SK-N-SH treated with all-trans-retinoic acid at 6 μM for 48 hours (cell line): ENCODE data around the gene CORT.
A peak's percentile ranks its signal among the peaks of the same experiment; 100 is the strongest.
"Not testable (repeated sequence)": the region's sequence is repeated elsewhere in the genome, so short reads cannot be mapped to it uniquely, and the experiment has no call there.

ENCODE experiments used
- ATAC-seq: fragments of 200-7000 bp; cut with Tn5 transposase; 3 replicates; pipeline ENCODE4 v1.9.1; 2020; ENCODE audit warnings: mild to moderate bottlenecking, moderate library complexity
- ARNTL ChIP-seq: fragments of 450-650 bp; formaldehyde crosslinking; IDR thresholded peaks from 2 replicates; pipeline ENCODE4 v1.5.0; 2020; ENCODE audit warnings: low read depth, mild to moderate bottlenecking, moderate library complexity, borderline replicate concordance
- CSDC2 ChIP-seq: fragments of 250-450 bp; sonication (Bioruptor Pico); IDR thresholded peaks from 2 replicates; pipeline ENCODE4 v1.5.0; 2020; ENCODE audit warnings: mild to moderate bottlenecking, moderate library complexity
- ESRRG ChIP-seq: fragments of 250-450 bp; sonication (Bioruptor Pico); IDR thresholded peaks from 2 replicates; pipeline ENCODE4 v1.6.1; 2021; ENCODE audit warnings: mild to moderate bottlenecking
- GLIS3 ChIP-seq: fragments of 250-450 bp; sonication (Bioruptor Pico); IDR thresholded peaks from 2 replicates; pipeline ENCODE4 v1.5.0; 2020; ENCODE audit warnings: mild to moderate bottlenecking, moderate library complexity
- ISL1 ChIP-seq: fragments of 250-450 bp; sonication (Bioruptor Pico); IDR thresholded peaks from 2 replicates; pipeline ENCODE4 v2.1.2; 2022; ENCODE audit warnings: mild to moderate bottlenecking, moderate library complexity
- OSR1 ChIP-seq: fragments of 250-450 bp; sonication (Bioruptor Pico); IDR thresholded peaks from 2 replicates; pipeline ENCODE4 v1.8.0; 2022; ENCODE audit warnings: moderate library complexity, mild to moderate bottlenecking, inconsistent platforms
- PPARA ChIP-seq: fragments of 250-450 bp; sonication (Bioruptor Pico); IDR thresholded peaks from 2 replicates; pipeline ENCODE4 v1.5.0; 2020; ENCODE audit warnings: mild to moderate bottlenecking, borderline replicate concordance
- RARB ChIP-seq: fragments of 250-450 bp; sonication (Bioruptor Pico); IDR thresholded peaks from 2 replicates; pipeline ENCODE4 v1.8.0; 2021; ENCODE audit warnings: mild to moderate bottlenecking, moderate library complexity
- SNAI2 ChIP-seq: fragments of 250-450 bp; sonication (Bioruptor Pico); IDR thresholded peaks from 2 replicates; pipeline ENCODE4 v1.5.0; 2020; ENCODE audit warnings: mild to moderate bottlenecking, moderate library complexity
- TCF4 ChIP-seq: fragments of 250-450 bp; sonication (Bioruptor Pico); IDR thresholded peaks from 2 replicates; pipeline ENCODE4 v1.8.0; 2021; ENCODE audit warnings: mild to moderate bottlenecking, moderate library complexity, borderline replicate concordance
- ZC3H10 ChIP-seq: fragments of 250-450 bp; sonication (Bioruptor Pico); IDR thresholded peaks from 2 replicates; pipeline ENCODE4 v1.5.1; 2021; ENCODE audit warnings: mild to moderate bottlenecking, moderate library complexity
- ZFP3 ChIP-seq: fragments of 250-450 bp; sonication (Bioruptor Pico); IDR thresholded peaks from 2 replicates; pipeline ENCODE4 v1.5.0; 2020; ENCODE audit warnings: mild to moderate bottlenecking, moderate library complexity
- ZFP30 ChIP-seq: fragments of 450-650 bp; formaldehyde crosslinking; IDR thresholded peaks from 2 replicates; pipeline ENCODE4 v1.5.0; 2022; ENCODE audit warnings: mild to moderate bottlenecking, moderate library complexity
- ZNF565 ChIP-seq: fragments of 450-650 bp; formaldehyde crosslinking; conservative IDR thresholded peaks from 2 replicates; pipeline ENCODE4 v1.5.0; 2020; ENCODE audit warnings: low read depth, mild to moderate bottlenecking, moderate library complexity
- ZNF8 ChIP-seq: fragments of 450-650 bp; formaldehyde crosslinking; IDR thresholded peaks from 2 replicates; pipeline ENCODE4 v1.5.0; 2020; ENCODE audit warnings: mild to moderate bottlenecking, moderate library complexity
- TF ChIP-seq, protein P1 (sequence below): fragments of 250-450 bp; sonication (Bioruptor Pico); IDR thresholded peaks from 2 replicates; pipeline ENCODE4 v1.5.1; 2021; ENCODE audit warnings: mild to moderate bottlenecking, moderate library complexity
- TF ChIP-seq, protein P2 (sequence below): fragments of 250-450 bp; sonication (Bioruptor Pico); IDR thresholded peaks from 2 replicates; pipeline ENCODE4 v1.5.1; 2020; ENCODE audit warnings: low read depth, mild to moderate bottlenecking, moderate library complexity
- TF ChIP-seq, protein P3 (sequence below): fragments of 250-450 bp; sonication (Bioruptor Pico); IDR thresholded peaks from 2 replicates; pipeline ENCODE4 v1.8.0; 2021; ENCODE audit warnings: low read depth, mild to moderate bottlenecking, moderate library complexity, borderline replicate concordance
- TF ChIP-seq, protein P4 (sequence below): fragments of 250-450 bp; sonication (Bioruptor Pico); IDR thresholded peaks from 2 replicates; pipeline ENCODE4 v1.5.0; 2020; ENCODE audit warnings: mild to moderate bottlenecking, moderate library complexity
- TF ChIP-seq, protein P5 (sequence below): fragments of 250-450 bp; sonication (Bioruptor Pico); IDR thresholded peaks from 2 replicates; pipeline ENCODE4 v1.8.0; 2020; ENCODE audit warnings: mild to moderate bottlenecking, moderate library complexity, borderline replicate concordance

Gene CORT

DNA sequence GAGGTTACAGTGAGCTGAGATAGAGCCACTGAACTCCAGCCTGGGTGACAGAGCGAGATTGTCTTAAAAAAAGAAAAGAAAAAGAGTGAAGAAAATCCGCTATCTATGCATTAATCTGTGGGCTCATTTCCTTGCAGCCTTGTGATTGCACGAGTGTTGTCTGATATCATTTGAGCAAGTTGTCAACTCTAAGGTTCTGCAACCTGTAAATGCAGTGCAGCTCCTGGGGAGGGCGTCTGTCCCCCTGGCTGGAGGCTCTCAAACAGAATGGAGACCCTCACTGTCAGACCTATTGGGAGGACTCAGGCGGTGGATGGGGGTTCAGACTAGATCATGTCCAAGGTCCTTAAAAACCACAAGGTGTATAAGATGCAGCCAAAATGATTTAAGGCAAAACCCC, 6.2 kb downstream of the CORT start:
- TF ChIP-seq ZFP30 (CRISPR knock-in tag) (no peak), SNAI2 (CRISPR knock-in tag) (no peak), ZFP3 (no peak), ISL1 (CRISPR knock-in tag) (no peak), TCF4 (CRISPR knock-in tag) (no peak), CSDC2 (CRISPR knock-in tag) (no peak), OSR1 (no peak), ZC3H10 (CRISPR knock-in tag) (no peak), ESRRG (CRISPR knock-in tag) (no peak), ZNF565 (no peak)
- TF ChIP-seq, protein P1, sequence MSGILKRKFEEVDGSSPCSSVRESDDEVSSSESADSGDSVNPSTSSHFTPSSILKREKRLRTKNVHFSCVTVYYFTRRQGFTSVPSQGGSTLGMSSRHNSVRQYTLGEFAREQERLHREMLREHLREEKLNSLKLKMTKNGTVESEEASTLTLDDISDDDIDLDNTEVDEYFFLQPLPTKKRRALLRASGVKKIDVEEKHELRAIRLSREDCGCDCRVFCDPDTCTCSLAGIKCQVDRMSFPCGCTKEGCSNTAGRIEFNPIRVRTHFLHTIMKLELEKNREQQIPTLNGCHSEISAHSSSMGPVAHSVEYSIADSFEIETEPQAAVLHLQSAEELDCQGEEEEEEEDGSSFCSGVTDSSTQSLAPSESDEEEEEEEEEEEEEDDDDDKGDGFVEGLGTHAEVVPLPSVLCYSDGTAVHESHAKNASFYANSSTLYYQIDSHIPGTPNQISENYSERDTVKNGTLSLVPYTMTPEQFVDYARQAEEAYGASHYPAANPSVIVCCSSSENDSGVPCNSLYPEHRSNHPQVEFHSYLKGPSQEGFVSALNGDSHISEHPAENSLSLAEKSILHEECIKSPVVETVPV (CRISPR knock-in tag) = no peak
- TF ChIP-seq, protein P2, sequence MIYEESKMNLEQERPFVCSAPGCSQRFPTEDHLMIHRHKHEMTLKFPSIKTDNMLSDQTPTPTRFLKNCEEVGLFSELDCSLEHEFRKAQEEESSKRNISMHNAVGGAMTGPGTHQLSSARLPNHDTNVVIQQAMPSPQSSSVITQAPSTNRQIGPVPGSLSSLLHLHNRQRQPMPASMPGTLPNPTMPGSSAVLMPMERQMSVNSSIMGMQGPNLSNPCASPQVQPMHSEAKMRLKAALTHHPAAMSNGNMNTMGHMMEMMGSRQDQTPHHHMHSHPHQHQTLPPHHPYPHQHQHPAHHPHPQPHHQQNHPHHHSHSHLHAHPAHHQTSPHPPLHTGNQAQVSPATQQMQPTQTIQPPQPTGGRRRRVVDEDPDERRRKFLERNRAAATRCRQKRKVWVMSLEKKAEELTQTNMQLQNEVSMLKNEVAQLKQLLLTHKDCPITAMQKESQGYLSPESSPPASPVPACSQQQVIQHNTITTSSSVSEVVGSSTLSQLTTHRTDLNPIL = no peak
- TF ChIP-seq, protein P3, sequence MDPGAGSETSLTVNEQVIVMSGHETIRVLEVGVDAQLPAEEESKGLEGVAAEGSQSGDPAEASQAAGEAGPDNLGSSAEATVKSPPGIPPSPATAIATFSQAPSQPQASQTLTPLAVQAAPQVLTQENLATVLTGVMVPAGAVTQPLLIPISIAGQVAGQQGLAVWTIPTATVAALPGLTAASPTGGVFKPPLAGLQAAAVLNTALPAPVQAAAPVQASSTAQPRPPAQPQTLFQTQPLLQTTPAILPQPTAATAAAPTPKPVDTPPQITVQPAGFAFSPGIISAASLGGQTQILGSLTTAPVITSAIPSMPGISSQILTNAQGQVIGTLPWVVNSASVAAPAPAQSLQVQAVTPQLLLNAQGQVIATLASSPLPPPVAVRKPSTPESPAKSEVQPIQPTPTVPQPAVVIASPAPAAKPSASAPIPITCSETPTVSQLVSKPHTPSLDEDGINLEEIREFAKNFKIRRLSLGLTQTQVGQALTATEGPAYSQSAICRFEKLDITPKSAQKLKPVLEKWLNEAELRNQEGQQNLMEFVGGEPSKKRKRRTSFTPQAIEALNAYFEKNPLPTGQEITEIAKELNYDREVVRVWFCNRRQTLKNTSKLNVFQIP (CRISPR knock-in tag) = no peak
- TF ChIP-seq, protein P4, sequence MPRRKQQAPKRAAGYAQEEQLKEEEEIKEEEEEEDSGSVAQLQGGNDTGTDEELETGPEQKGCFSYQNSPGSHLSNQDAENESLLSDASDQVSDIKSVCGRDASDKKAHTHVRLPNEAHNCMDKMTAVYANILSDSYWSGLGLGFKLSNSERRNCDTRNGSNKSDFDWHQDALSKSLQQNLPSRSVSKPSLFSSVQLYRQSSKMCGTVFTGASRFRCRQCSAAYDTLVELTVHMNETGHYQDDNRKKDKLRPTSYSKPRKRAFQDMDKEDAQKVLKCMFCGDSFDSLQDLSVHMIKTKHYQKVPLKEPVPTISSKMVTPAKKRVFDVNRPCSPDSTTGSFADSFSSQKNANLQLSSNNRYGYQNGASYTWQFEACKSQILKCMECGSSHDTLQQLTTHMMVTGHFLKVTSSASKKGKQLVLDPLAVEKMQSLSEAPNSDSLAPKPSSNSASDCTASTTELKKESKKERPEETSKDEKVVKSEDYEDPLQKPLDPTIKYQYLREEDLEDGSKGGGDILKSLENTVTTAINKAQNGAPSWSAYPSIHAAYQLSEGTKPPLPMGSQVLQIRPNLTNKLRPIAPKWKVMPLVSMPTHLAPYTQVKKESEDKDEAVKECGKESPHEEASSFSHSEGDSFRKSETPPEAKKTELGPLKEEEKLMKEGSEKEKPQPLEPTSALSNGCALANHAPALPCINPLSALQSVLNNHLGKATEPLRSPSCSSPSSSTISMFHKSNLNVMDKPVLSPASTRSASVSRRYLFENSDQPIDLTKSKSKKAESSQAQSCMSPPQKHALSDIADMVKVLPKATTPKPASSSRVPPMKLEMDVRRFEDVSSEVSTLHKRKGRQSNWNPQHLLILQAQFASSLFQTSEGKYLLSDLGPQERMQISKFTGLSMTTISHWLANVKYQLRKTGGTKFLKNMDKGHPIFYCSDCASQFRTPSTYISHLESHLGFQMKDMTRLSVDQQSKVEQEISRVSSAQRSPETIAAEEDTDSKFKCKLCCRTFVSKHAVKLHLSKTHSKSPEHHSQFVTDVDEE (CRISPR knock-in tag) = no peak
- ATAC-seq = no peak

DNA sequence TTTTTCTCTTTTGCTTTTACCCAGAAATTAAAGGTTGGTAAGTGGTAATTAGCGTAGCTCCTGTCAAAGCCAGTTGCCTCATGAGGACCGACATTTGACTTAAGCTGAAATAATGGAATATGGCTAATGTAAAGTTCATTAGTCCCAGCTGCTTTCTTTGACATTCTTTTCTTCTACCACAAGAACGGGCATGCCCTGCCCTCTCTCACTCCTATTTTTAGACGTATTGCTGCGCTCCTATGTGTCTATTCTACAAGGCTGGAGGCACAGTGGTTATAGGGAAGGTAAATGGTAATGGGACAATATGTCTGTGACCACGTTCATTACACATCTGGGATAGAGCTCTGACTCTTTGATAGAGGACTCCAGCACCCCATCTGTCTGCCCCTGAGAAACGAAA, 6.8 kb downstream of the CORT start:
- peak; percentile 47 for ATAC-seq
- TF ChIP-seq ISL1 (CRISPR knock-in tag) (no peak), TCF4 (CRISPR knock-in tag) (no peak)
- TF ChIP-seq, protein P1 (CRISPR knock-in tag) = no peak

DNA sequence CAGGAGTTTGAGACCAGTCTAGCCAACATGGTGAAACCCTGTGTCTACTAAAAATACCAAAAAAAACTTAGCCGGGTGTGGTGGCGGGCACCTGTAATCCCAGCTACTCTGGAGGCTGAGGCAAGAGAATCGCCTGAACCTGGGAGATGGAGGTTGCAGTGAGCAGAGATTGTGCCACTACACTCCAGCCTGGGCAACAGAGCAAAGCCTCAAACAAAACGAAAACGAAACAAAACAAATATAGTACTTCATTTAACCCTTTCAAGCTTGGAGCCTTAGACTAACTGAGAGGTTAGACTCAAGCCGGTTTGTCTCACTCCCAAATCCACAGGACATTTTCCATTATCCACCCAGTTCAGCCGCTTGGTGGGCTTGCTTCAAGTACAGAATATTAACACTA, 7.6 kb downstream of the CORT start:
- ATAC-seq = not testable (repeated sequence)

DNA sequence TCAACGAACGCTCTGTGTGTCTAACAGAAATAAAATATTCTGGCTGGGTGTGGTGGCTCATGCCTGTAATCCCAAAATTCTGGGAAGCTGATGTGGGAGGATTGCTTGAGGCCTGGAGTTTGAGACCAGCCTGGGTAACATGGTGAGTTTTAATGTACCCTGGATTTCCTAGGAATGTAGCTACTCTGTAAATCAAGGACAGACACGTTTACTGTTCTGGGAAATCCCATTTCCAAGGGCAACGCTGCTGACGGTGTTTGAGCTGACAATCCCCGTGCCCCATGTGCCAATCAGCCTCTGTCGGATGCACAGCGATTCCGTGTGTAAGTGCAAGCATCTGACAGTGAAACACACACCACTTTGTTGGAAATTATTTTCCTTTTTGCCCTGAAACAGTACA, 8.0 kb downstream of the CORT start:
- no peak for ATAC-seq
- no peak for TF ChIP-seq ESRRG (CRISPR knock-in tag)

DNA sequence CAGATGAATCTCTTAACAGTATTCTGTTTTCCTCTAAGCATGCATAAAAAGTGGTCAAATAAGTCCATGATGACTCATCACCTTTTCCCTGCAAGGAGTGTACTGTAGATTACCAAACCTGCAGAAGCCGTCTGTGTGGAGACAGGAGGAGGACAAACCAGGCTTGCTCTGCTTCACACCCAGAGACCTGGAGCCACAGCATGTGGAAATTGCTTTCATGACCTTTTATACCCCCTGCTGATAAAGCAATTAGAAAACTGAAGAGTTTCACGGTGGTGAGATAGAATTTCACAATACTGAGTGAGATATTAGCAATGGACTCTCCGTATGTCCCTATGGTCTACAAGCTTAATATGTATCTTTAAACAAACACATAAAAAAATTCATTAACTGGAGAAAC, 9.4 kb downstream of the CORT start:
- ATAC-seq = peak; percentile 88
- TF ChIP-seq PPARA (CRISPR knock-in tag) = no peak
- TF ChIP-seq RARB (CRISPR knock-in tag) = no peak
- no peak for TF ChIP-seq ZFP30 (CRISPR knock-in tag)
- no peak for TF ChIP-seq SNAI2 (CRISPR knock-in tag)
- TF ChIP-seq TCF4 (CRISPR knock-in tag) = no peak
- TF ChIP-seq, protein P2 = no peak
- TF ChIP-seq, protein P5, sequence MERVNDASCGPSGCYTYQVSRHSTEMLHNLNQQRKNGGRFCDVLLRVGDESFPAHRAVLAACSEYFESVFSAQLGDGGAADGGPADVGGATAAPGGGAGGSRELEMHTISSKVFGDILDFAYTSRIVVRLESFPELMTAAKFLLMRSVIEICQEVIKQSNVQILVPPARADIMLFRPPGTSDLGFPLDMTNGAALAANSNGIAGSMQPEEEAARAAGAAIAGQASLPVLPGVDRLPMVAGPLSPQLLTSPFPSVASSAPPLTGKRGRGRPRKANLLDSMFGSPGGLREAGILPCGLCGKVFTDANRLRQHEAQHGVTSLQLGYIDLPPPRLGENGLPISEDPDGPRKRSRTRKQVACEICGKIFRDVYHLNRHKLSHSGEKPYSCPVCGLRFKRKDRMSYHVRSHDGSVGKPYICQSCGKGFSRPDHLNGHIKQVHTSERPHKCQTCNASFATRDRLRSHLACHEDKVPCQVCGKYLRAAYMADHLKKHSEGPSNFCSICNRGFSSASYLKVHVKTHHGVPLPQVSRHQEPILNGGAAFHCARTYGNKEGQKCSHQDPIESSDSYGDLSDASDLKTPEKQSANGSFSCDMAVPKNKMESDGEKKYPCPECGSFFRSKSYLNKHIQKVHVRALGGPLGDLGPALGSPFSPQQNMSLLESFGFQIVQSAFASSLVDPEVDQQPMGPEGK (CRISPR knock-in tag) = no peak
- no peak for TF ChIP-seq GLIS3 (CRISPR knock-in tag)
- TF ChIP-seq ZC3H10 (CRISPR knock-in tag) = no peak
- no peak for TF ChIP-seq ISL1 (CRISPR knock-in tag)
- TF ChIP-seq CSDC2 (CRISPR knock-in tag) = no peak
- TF ChIP-seq ZNF565 = no peak
- no peak for TF ChIP-seq ARNTL
- no peak for TF ChIP-seq ZFP3
- TF ChIP-seq ZNF8 (CRISPR knock-in tag) = no peak
- TF ChIP-seq OSR1 = no peak
- TF ChIP-seq, protein P3 (CRISPR knock-in tag) = no peak
